HL-60 (cell line): Measurements from ENCODE around the gene MYL7.

ENCODE experiments used
- DNase-seq, 2 experiments: peaks; one replicate each; pipeline ENCODE4 v3.0.0-alpha.2; 2010 to 2020; ENCODE audit warnings: low read depth in 1 of 2, low spot score in 1 of 2
- H3K27ac ChIP-seq: fragments of 250-450 bp; sonication (Bioruptor Pico); replicated peaks from 2 replicates; pipeline ENCODE4 v1.5.1; 2020; ENCODE audit warnings: mild to moderate bottlenecking, moderate library complexity
- H3K27me3 ChIP-seq: fragments of 250-450 bp; sonication (Bioruptor Pico); 2 replicates; pipeline ENCODE4 v1.5.1; 2021; ENCODE audit warnings: mild to moderate bottlenecking, moderate library complexity; ENCODE audit not compliant: insufficient read depth, poor library complexity, severe bottlenecking
- H3K4me3 ChIP-seq: replicated peaks from 2 replicates; pipeline ENCODE4 v1.5.1; 2011; ENCODE audit warnings: mild to moderate bottlenecking, control low read depth, low read length; ENCODE audit not compliant: insufficient read depth
- CTCF ChIP-seq: IDR thresholded peaks from one replicate; pipeline ENCODE4 v1.5.1; 2011; ENCODE audit warnings: low read length, control low read depth, inconsistent platforms; ENCODE audit not compliant: insufficient read depth
- GABPA ChIP-seq: IDR thresholded peaks from 2 replicates; pipeline ENCODE4 v1.6.1; 2012; ENCODE audit warnings: low read depth
- POLR2AphosphoS5 ChIP-seq: IDR thresholded peaks from 2 replicates; pipeline ENCODE4 v1.6.1; 2012; ENCODE audit warnings: low read depth
- SPI1 ChIP-seq: IDR thresholded peaks from 2 replicates; pipeline ENCODE4 v1.6.1; 2012; ENCODE audit warnings: low read depth, mild to moderate bottlenecking, borderline replicate concordance
- TF ChIP-seq, protein P1 (sequence below): IDR thresholded peaks from 2 replicates; pipeline ENCODE4 v1.6.1; 2012; ENCODE audit warnings: low read depth; ENCODE audit not compliant: insufficient replicate concordance

MYL7 gene

DNA sequence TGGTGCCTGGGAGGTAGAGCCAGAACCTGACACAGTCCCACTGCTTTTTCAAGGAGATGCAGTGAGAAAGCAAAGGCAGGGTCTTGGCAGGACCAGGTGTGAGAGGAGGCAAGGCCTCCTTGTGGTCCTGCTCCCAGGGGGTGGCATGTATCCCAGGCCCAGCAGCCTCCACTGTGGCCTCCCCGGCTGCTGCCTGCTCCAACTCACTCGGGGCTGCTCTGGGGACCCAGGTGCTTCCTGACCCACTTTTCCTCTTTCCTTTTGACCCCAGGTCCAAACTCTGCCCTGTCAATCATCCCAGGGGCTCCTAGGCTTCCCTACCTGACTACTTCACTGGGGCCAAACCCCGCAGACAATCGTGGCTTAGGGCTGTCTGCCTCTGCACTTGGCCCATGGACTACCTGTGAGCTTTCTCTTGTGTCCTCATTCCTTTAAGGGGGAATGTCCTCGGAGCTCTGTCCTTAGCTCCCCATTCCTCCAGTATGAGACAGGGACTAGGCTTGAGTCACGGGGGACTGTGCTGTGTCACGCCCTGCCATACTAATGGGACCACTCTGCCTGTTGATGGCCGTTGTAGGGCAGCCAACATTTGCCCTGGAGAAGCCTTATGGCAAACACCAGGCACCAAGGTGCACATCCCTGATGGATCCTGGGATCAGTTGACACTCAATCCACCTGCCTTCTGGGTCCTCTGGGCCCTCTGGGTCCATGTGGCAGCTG, 38.1 kb downstream of the MYL7 start:
- H3K4me3 ChIP-seq, result no peak overlapping the region
- no peak for TF ChIP-seq GABPA
- no peak for TF ChIP-seq CTCF
- TF ChIP-seq, protein P1, sequence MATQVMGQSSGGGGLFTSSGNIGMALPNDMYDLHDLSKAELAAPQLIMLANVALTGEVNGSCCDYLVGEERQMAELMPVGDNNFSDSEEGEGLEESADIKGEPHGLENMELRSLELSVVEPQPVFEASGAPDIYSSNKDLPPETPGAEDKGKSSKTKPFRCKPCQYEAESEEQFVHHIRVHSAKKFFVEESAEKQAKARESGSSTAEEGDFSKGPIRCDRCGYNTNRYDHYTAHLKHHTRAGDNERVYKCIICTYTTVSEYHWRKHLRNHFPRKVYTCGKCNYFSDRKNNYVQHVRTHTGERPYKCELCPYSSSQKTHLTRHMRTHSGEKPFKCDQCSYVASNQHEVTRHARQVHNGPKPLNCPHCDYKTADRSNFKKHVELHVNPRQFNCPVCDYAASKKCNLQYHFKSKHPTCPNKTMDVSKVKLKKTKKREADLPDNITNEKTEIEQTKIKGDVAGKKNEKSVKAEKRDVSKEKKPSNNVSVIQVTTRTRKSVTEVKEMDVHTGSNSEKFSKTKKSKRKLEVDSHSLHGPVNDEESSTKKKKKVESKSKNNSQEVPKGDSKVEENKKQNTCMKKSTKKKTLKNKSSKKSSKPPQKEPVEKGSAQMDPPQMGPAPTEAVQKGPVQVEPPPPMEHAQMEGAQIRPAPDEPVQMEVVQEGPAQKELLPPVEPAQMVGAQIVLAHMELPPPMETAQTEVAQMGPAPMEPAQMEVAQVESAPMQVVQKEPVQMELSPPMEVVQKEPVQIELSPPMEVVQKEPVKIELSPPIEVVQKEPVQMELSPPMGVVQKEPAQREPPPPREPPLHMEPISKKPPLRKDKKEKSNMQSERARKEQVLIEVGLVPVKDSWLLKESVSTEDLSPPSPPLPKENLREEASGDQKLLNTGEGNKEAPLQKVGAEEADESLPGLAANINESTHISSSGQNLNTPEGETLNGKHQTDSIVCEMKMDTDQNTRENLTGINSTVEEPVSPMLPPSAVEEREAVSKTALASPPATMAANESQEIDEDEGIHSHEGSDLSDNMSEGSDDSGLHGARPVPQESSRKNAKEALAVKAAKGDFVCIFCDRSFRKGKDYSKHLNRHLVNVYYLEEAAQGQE, result no peak
- TF ChIP-seq SPI1, result no peak
- no peak for TF ChIP-seq POLR2AphosphoS5
- H3K27me3 ChIP-seq, result peaks cover 6% of the 10 kb centered on the region
- no peak overlapping the region for H3K27ac ChIP-seq
- no peak for DNase-seq

- DNase-seq, result no peak
- Histone ChIP-seq H3K27me3 (peaks cover 6% of the 10 kb centered on the region), H3K27ac (no peak overlapping the region), H3K4me3 (no peak overlapping the region)
- TF ChIP-seq GABPA, result no peak
- no peak for TF ChIP-seq POLR2AphosphoS5
- TF ChIP-seq SPI1, result no peak
- TF ChIP-seq, protein P1, result no peak
- TF ChIP-seq CTCF, result no peak
Observed at GRCh38 chr7:44101966-44102845, 38.9 kb downstream of the MYL7 start.

GRCh38 chr7:44101303-44101965, 39.7 kb downstream of the MYL7 start:
- H3K27ac ChIP-seq, result no peak overlapping the region
- H3K4me3 ChIP-seq, result no peak overlapping the region
- no peak for DNase-seq
- H3K27me3 ChIP-seq, result peaks cover 6% of the 10 kb centered on the region
- TF ChIP-seq POLR2AphosphoS5 (no peak), GABPA (no peak), CTCF (no peak), SPI1 (no peak)
- TF ChIP-seq, protein P1, result no peak
